Mammary epithelial cell (primary cell): ENCODE results near the gene BAHCC1.

ENCODE experiments used
- CTCF ChIP-seq, 2 donors: IDR thresholded peaks in 1 of 2; conservative IDR thresholded peaks in 1 of 2; 2 replicates each; pipeline ENCODE4 v1.5.1; 2011 to 2012; ENCODE audit warnings: inconsistent platforms in 2 of 2, low read length in 2 of 2, mild to moderate bottlenecking in 2 of 2, control low read depth in 1 of 2, low read depth in 1 of 2; ENCODE audit not compliant: insufficient read depth in 1 of 2; ENCODE audit errors: extremely low read depth in 1 of 2
- EZH2 ChIP-seq: IDR thresholded peaks from 2 replicates; pipeline ENCODE4 v1.6.1; 2012; ENCODE audit warnings: low read length, inconsistent platforms, borderline replicate concordance

DNA sequence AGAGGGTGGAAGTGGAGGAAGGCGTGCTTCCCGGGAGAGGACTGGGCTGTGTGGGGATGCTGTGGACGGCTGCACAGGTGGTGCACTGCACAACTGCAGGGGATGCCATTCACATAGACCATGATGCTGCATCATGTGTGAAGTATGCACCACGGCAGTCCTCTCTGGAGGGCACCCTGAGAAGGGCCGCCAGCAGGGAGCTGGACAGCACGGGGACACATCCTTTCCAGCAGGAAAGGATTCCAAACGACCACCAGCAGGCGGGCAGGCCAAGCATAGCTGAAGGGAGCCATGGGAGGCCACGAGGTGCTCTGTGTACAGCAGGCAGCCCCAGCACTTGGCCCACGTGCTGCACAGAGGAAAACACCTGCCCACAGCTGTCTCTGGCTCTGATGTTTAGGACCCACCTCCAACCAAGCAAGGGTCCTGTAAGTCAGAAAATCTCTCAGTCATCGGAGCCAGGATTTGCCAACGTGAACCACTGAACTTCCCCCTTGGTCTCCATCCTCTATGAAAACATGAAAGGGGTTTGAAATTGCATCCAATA, 107.3 kb downstream of the BAHCC1 start:
- no peak for TF ChIP-seq CTCF (conservative IDR thresholded peaks at IDR 0.05 in 1 of 2, IDR thresholded peaks at IDR 0.05 in 1 of 2; ENCODE audit: extremely low read depth in 1 of 2, insufficient read depth in 1 of 2, low read depth in 1 of 2, low read length in 2 of 2)
- TF ChIP-seq EZH2 = no peak
